ENCODE results near the gene SIGLEC11.

GRCh38 chr19:50002386-50002960, 41.5 kb upstream of the SIGLEC11 start:
- TF ChIP-seq, protein P1, sequence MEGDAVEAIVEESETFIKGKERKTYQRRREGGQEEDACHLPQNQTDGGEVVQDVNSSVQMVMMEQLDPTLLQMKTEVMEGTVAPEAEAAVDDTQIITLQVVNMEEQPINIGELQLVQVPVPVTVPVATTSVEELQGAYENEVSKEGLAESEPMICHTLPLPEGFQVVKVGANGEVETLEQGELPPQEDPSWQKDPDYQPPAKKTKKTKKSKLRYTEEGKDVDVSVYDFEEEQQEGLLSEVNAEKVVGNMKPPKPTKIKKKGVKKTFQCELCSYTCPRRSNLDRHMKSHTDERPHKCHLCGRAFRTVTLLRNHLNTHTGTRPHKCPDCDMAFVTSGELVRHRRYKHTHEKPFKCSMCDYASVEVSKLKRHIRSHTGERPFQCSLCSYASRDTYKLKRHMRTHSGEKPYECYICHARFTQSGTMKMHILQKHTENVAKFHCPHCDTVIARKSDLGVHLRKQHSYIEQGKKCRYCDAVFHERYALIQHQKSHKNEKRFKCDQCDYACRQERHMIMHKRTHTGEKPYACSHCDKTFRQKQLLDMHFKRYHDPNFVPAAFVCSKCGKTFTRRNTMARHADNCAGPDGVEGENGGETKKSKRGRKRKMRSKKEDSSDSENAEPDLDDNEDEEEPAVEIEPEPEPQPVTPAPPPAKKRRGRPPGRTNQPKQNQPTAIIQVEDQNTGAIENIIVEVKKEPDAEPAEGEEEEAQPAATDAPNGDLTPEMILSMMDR (IDR thresholded peaks at IDR 0.05; ENCODE audit: poor library complexity, severe bottlenecking), result no peak
- TF ChIP-seq EZH2 (IDR thresholded peaks at IDR 0.05; ENCODE audit: borderline replicate concordance, insufficient read depth, low read length, poor library complexity, severe bottlenecking) (no peak), POLR2AphosphoS5 (IDR thresholded peaks at IDR 0.05) (no peak), SMC3 (conservative IDR thresholded peaks at IDR 0.05; ENCODE audit: poor library complexity) (no peak), EP300 (conservative IDR thresholded peaks at IDR 0.05; ENCODE audit: poor library complexity, severe bottlenecking) (no peak), TAF1 (IDR thresholded peaks at IDR 0.05; ENCODE audit: low read depth) (no peak), REST (IDR thresholded peaks at IDR 0.05; ENCODE audit: borderline replicate concordance) (no peak), RAD21 (conservative IDR thresholded peaks at IDR 0.05) (no peak)

Data from neural cell (in vitro differentiated cells).